Lower leg skin (tissue), 4 donors: ENCODE results near the gene LGALS8. TPM values are rescaled to one million over a fixed set of nuclear protein-coding genes. Genes with fewer than 3 reads are reported as not detected.
"Not testable (repeated sequence)": the region's sequence is repeated elsewhere in the genome, so short reads cannot be mapped to it uniquely, and the experiment has no call there.

ENCODE experiments used
- DNase-seq, 2 donors: peaks; one replicate each; pipeline ENCODE4 v3.0.0-alpha.2; 2019; ENCODE audit warnings: low spot score in 2 of 2
- H3K4me3 ChIP-seq: fragments of 200-600 bp; sonication (generic); 2 replicates; pipeline ENCODE4 v1.5.1; 2017; ENCODE audit warnings: mild to moderate bottlenecking, low read depth; ENCODE audit not compliant: poor library complexity, severe bottlenecking
- CTCF ChIP-seq, 3 donors: fragments of 450-650 bp; IDR thresholded peaks; one replicate each; pipeline ENCODE4 v1.5.1; 2016; ENCODE audit warnings: antibody characterized with exemption in 3 of 3, mild to moderate bottlenecking in 3 of 3, moderate library complexity in 2 of 3
- POLR2A ChIP-seq, 2 donors: fragments of 450-650 bp; IDR thresholded peaks; one replicate each; pipeline ENCODE4 v1.6.1; 2016 to 2017; ENCODE audit warnings: antibody characterized with exemption in 2 of 2, mild to moderate bottlenecking in 1 of 2, moderate library complexity in 1 of 2
- WGBS, 2 donors: methylation state at CpG; one replicate each; pipeline ENCODE4 v1.1.5; 2018; 5-methylcytosine and 5-hydroxymethylcytosine counted together
- intact Hi-C: fragments of 100-400 bp; cut with DNase I; formaldehyde crosslinking; loops from one replicate; pipeline ENCODE4 v1.15.0; 2023; ENCODE audit warnings: low total_unique reads
- total RNA-seq, 4 donors: library from RNA; depleted of rRNA; stranded (reverse); fragments of >200 nt; gene quantifications; one replicate each; pipeline ENCODE4 v1.1.0, GENCODE V29; 2016

Gene LGALS8
- total RNA-seq, 4 donors from 2014 or later, result 80.2 to 138 (median 89.4) TPM

GRCh38 chr1:236561976-236562375 lies 38.2 kb downstream of the LGALS8 start:
- intact Hi-C loops, result no loop called here
- 74 to 85% methylated on average over 2 of the region's 2 CpGs for WGBS, 2 donors
- H3K4me3 ChIP-seq, result no peak overlapping the region
- no peak for DNase-seq
- no peak for TF ChIP-seq POLR2A (IDR thresholded peaks at IDR 0.05)
- no peak for TF ChIP-seq CTCF (IDR thresholded peaks at IDR 0.05)

- WGBS, 2 donors, result 92 to 94% methylated on average over 5 of the region's 5 CpGs
- intact Hi-C loops, result no loop called here
- no peak for DNase-seq
- H3K4me3 ChIP-seq, result no peak overlapping the region
- TF ChIP-seq POLR2A (IDR thresholded peaks at IDR 0.05), result no peak
- no peak for TF ChIP-seq CTCF (IDR thresholded peaks at IDR 0.05)
Observed at GRCh38 chr1:236565530-236565929, 41.7 kb downstream of the LGALS8 start.

- intact Hi-C loops, result no loop called here
- no peak for DNase-seq
- no peak for TF ChIP-seq CTCF (IDR thresholded peaks at IDR 0.05)
- no peak for TF ChIP-seq POLR2A (IDR thresholded peaks at IDR 0.05)
- no peak overlapping the region for H3K4me3 ChIP-seq
- WGBS, 2 donors, result 68 to 80% methylated on average over 2 of the region's 2 CpGs
Observed at GRCh38 chr1:236568285-236568894, 44.6 kb downstream of the LGALS8 start.

- 89 to 93% methylated on average over 3 of the region's 3 CpGs for WGBS, 2 donors
- DNase-seq, result no peak
- intact Hi-C loops, result no loop called here
- H3K4me3 ChIP-seq, result no peak overlapping the region
- TF ChIP-seq CTCF (IDR thresholded peaks at IDR 0.05), result no peak
- TF ChIP-seq POLR2A (IDR thresholded peaks at IDR 0.05), result no peak
Observed at GRCh38 chr1:236575523-236575922, 51.7 kb downstream of the LGALS8 start.

GRCh38 chr1:236576004-236576403 lies 52.2 kb downstream of the LGALS8 start:
- WGBS, 2 donors, result 67 to 71% methylated on average over 2 of the region's 2 CpGs
- TF ChIP-seq POLR2A (IDR thresholded peaks at IDR 0.05) (no peak), CTCF (IDR thresholded peaks at IDR 0.05) (no peak)
- intact Hi-C loops, result no loop called here
- no peak overlapping the region for H3K4me3 ChIP-seq
- DNase-seq, result no peak

GRCh38 chr1:236577041-236577440 lies 53.3 kb downstream of the LGALS8 start:
- DNase-seq, intact Hi-C loops: not testable (repeated sequence)
- 84 to 91% methylated on average over 7 of the region's 7 CpGs for WGBS, 2 donors

More at GRCh38 chr1:236577041-236577440, 53.3 kb downstream of the LGALS8 start:
- not testable (repeated sequence) for H3K4me3 ChIP-seq
